ENCODE results near the gene PDE7B. TPM values are rescaled to one million over a fixed set of nuclear protein-coding genes. Genes with fewer than 3 reads are reported as not detected.

The PDE7B gene
- total and polyA plus RNA-seq, 2 donors (not counting 1 experiment from before 2014, with no cell fraction given) = 7.9 to 21.5 TPM

DNA sequence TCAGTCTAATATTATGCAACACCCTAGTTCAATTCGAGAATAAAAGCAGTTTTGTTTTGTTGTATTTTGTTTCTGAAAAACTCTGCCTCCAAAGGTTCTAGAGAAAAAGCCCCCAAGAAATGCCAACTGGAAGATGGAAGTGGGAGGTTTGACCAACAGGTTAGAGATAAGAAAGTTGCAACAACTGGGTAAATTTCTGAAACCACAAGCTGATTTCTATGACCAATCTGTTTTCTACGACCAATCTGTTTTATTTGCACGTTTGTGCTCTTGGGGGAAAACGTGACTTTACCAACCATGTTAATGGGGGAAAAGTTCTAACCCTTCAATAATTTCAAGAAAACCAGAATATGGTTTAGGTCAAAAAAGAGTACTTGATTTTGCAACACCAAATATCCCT, 173.2 kb downstream of the PDE7B start:
- DNase-seq (ENCODE audit: low read depth in 2 of 2) = no peak

DNA sequence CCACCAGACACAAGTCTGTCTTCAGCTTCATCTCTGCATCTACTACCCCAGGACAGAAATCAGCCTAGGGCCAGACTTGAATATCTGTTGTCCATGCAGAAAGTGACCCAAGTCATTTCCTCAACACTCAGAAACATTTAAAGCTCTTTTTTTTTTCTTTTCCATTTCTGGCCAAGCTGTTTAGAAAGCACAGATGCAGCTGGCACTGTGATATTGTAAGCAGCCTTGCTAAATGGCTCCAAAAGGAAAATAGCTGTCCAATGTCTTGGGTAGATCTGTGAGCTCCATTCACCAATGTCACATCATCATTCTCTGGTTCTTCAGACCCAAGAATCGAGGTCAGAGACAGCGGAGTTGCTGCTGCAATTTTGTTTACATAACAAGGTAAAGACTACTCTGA, 174.2 kb downstream of the PDE7B start:
- Histone ChIP-seq H4K20me1 (ENCODE audit: control insufficient read depth, extremely low read depth, insufficient read depth, low read length) (no peaks in the 10 kb centered on the region), H3K9ac (ENCODE audit: insufficient read depth, low read length) (no peak overlapping the region), H3K4me2 (ENCODE audit: extremely low read depth, insufficient read depth, low read length) (no peak overlapping the region), H3K79me2 (ENCODE audit: control insufficient read depth, insufficient read depth, low read length) (no peaks in the 10 kb centered on the region), H2AFZ (ENCODE audit: low read length) (no peak overlapping the region), H3K4me3 (replicated peaks in 1 of 4; ENCODE audit: control extremely low read depth in 1 of 4, insufficient read depth in 1 of 4, low read depth in 3 of 4, low read length in 4 of 4) (no peak overlapping the region), H3K27ac (ENCODE audit: insufficient read depth, low read length) (no peak overlapping the region), H3K4me1 (ENCODE audit: control insufficient read depth, extremely low read depth, insufficient read depth, low read length) (no peaks in the 10 kb centered on the region), H3K36me3 (ENCODE audit: control insufficient read depth, insufficient read depth, low read length) (no peaks in the 10 kb centered on the region), H3K9me3 (ENCODE audit: control insufficient read depth, insufficient read depth, low read depth, low read length) (no peaks in the 10 kb centered on the region), H3K27me3 (ENCODE audit: control insufficient read depth, insufficient read depth, low read length) (no peaks in the 10 kb centered on the region)
- TF ChIP-seq EZH2 (IDR thresholded peaks at IDR 0.05; ENCODE audit: low read length, missing control alignments) = no peak
- TF ChIP-seq, protein P1, sequence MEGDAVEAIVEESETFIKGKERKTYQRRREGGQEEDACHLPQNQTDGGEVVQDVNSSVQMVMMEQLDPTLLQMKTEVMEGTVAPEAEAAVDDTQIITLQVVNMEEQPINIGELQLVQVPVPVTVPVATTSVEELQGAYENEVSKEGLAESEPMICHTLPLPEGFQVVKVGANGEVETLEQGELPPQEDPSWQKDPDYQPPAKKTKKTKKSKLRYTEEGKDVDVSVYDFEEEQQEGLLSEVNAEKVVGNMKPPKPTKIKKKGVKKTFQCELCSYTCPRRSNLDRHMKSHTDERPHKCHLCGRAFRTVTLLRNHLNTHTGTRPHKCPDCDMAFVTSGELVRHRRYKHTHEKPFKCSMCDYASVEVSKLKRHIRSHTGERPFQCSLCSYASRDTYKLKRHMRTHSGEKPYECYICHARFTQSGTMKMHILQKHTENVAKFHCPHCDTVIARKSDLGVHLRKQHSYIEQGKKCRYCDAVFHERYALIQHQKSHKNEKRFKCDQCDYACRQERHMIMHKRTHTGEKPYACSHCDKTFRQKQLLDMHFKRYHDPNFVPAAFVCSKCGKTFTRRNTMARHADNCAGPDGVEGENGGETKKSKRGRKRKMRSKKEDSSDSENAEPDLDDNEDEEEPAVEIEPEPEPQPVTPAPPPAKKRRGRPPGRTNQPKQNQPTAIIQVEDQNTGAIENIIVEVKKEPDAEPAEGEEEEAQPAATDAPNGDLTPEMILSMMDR (conservative IDR thresholded peaks at IDR 0.05 in 1 of 2, IDR thresholded peaks at IDR 0.05 in 1 of 2; ENCODE audit: low read depth in 1 of 2, low read length in 2 of 2) = no peak
- DNase-seq (ENCODE audit: low read depth in 2 of 2) = no peak

More for the DNA sequence above, 173.2 kb downstream of the PDE7B start:
- Histone ChIP-seq H2AFZ (ENCODE audit: low read length) (no peak overlapping the region), H3K9ac (ENCODE audit: insufficient read depth, low read length) (no peak overlapping the region), H3K27me3 (ENCODE audit: control insufficient read depth, insufficient read depth, low read length) (no peaks in the 10 kb centered on the region), H4K20me1 (ENCODE audit: control insufficient read depth, extremely low read depth, insufficient read depth, low read length) (no peaks in the 10 kb centered on the region), H3K4me1 (ENCODE audit: control insufficient read depth, extremely low read depth, insufficient read depth, low read length) (no peaks in the 10 kb centered on the region), H3K79me2 (ENCODE audit: control insufficient read depth, insufficient read depth, low read length) (no peaks in the 10 kb centered on the region), H3K9me3 (ENCODE audit: control insufficient read depth, insufficient read depth, low read depth, low read length) (no peaks in the 10 kb centered on the region), H3K4me3 (replicated peaks in 1 of 4; ENCODE audit: control extremely low read depth in 1 of 4, insufficient read depth in 1 of 4, low read depth in 3 of 4, low read length in 4 of 4) (no peak overlapping the region), H3K36me3 (ENCODE audit: control insufficient read depth, insufficient read depth, low read length) (no peaks in the 10 kb centered on the region), H3K4me2 (ENCODE audit: extremely low read depth, insufficient read depth, low read length) (no peak overlapping the region), H3K27ac (ENCODE audit: insufficient read depth, low read length) (no peak overlapping the region)
- no peak for TF ChIP-seq EZH2 (IDR thresholded peaks at IDR 0.05; ENCODE audit: low read length, missing control alignments)
- TF ChIP-seq, protein P1 (conservative IDR thresholded peaks at IDR 0.05 in 1 of 2, IDR thresholded peaks at IDR 0.05 in 1 of 2; ENCODE audit: low read depth in 1 of 2, low read length in 2 of 2) = no peak

DNA sequence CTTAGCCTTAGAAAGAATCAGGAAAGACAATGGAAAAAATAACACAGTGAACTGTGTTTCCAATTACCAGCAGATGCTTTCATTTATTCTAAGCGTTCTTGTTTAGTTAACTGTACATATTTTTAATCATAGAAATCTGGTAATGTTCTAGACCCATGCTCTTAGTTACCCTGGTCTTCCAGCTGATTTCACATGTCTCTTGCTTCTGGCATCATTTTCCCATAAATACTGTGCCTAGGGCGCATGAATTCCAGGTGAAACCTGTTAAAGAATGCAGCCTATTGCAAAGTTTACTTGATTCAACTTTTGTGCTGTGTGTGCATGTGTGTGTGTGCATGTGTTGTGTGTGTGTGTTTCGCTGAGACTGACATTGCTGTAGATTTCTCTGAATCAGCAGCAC, 178.6 kb downstream of the PDE7B start:
- Histone ChIP-seq H3K4me2 (ENCODE audit: extremely low read depth, insufficient read depth, low read length) (no peak overlapping the region), H2AFZ (ENCODE audit: low read length) (no peak overlapping the region), H3K9me3 (ENCODE audit: control insufficient read depth, insufficient read depth, low read depth, low read length) (no peaks in the 10 kb centered on the region), H4K20me1 (ENCODE audit: control insufficient read depth, extremely low read depth, insufficient read depth, low read length) (no peaks in the 10 kb centered on the region), H3K36me3 (ENCODE audit: control insufficient read depth, insufficient read depth, low read length) (no peaks in the 10 kb centered on the region), H3K27me3 (ENCODE audit: control insufficient read depth, insufficient read depth, low read length) (no peaks in the 10 kb centered on the region), H3K4me1 (ENCODE audit: control insufficient read depth, extremely low read depth, insufficient read depth, low read length) (no peaks in the 10 kb centered on the region), H3K79me2 (ENCODE audit: control insufficient read depth, insufficient read depth, low read length) (no peaks in the 10 kb centered on the region), H3K4me3 (replicated peaks in 1 of 4; ENCODE audit: control extremely low read depth in 1 of 4, insufficient read depth in 1 of 4, low read depth in 3 of 4, low read length in 4 of 4) (no peak overlapping the region), H3K27ac (ENCODE audit: insufficient read depth, low read length) (no peak overlapping the region), H3K9ac (ENCODE audit: insufficient read depth, low read length) (no peak overlapping the region)
- DNase-seq (ENCODE audit: low read depth in 2 of 2) = no peak
- TF ChIP-seq, protein P1 (conservative IDR thresholded peaks at IDR 0.05 in 1 of 2, IDR thresholded peaks at IDR 0.05 in 1 of 2; ENCODE audit: low read depth in 1 of 2, low read length in 2 of 2) = no peak
- TF ChIP-seq EZH2 (IDR thresholded peaks at IDR 0.05; ENCODE audit: low read length, missing control alignments) = no peak

All from fibroblast of lung (primary cell).